Suppressor macrophage (primary cell): ENCODE measurements around the gene RABGAP1L.
A peak's percentile ranks its signal among the peaks of the same experiment; 100 is the strongest.
"Not testable (repeated sequence)": the region's sequence is repeated elsewhere in the genome, so short reads cannot be mapped to it uniquely, and the experiment has no call there.

ENCODE experiments used
- DNase-seq, 4 experiments: peaks; one replicate each; pipeline ENCODE4 v3.0.0-alpha.2; 2020 to 2022

Gene RABGAP1L

DNA sequence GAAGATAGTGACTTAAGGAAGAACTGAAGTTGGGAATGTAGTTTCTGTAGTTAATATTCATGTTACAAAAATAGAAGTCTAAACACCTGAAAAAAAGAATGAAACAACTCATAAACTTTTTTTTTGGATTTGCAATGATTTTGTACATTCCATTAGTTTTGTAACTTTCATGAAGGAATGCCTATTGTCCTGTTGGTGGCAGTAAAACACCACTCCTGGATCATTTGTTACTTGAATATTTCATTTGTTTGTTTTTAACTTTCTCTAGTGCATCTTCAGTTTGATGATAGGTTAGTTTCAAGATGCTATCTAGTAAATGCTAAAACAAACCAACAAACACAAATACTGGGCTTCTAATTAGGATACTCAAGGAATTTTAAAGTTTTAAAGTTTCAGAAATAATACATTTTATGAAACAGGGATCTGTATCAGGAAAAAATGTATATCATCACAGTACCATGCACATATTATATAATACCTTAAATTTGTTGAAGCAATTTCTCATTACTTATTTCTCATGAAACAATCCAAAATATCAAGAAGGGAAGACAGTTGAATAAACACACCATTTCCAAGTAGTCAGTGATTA is 610.7 kb downstream of the RABGAP1L start:
- peak; percentile 11 to 74 (median 62) for DNase-seq

DNA sequence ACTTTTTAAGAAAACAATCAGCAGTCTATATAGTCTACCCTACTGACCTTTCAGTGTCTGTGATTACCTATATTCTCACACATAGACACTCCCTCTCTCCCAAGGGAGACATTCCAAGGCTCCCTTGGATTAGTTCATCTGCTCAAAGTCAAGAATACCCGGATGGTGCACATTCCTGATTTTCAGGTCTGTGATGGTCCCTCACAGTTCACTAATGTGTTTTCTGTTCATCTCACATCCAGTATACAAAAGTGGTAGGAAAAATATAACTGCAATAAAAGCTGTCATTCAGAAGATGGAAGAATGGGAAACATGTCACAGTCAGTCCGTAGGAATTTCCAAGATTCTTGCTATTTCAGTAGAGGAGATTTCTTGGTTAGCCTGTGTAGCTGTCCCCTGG is 616.3 kb downstream of the RABGAP1L start:
- DNase-seq, result no peak

DNA sequence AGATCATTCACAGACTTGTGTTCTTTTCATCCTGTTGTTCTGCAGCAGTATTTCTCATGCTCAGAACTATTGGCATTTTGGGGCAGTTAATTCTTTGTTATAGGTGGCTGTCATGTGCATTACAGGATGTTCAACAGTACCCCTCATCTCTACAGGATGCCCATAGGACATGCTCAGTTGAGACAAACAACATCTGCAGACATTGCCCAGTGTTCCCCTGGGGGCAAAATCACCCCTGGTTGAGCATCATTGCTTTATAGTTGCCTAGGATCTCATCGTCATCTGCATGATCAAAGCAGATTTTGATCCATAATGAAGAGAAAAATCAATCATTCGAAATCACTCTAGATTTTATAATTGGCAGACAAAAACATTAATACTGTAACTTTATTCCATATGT is 617.9 kb downstream of the RABGAP1L start:
- DNase-seq, result no peak

DNA sequence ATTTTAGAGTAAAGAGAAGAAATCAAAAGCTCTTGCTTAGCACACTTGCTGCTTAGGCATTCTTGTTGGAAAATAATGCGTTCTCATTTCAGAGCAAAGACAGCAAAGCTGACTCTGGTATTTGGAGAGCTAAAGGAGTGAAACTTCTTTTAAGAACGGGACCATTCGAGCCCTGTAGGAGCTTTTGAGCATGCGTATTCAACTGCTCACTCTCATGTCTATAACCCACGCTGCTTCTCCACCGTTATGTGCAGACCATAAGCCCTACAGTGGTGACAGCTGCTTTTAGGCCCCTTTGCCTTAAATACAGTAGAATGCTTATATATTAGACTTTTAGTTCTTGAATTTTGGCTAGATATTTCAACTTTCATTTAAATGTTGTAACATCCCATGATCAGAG is 626.2 kb downstream of the RABGAP1L start:
- DNase-seq, result no peak

DNA sequence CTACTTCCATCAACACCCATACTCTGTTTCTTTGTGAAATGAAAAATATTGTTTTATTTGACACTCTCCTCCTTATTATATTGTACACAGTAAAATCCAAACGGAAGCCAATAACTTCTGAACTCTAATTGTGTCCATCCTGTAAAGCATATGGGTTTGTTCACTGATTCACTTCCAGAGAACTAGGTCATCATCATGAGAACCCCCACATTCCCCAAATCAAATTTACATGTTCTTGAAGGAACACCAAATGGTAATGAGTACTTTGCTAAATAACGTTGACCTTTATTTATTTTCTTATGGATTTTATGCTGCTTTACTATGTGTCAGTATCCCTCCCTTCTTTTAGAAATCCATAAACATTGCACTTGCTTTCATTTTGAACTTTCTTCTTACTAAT is 627.0 kb downstream of the RABGAP1L start:
- DNase-seq, result no peak

DNA sequence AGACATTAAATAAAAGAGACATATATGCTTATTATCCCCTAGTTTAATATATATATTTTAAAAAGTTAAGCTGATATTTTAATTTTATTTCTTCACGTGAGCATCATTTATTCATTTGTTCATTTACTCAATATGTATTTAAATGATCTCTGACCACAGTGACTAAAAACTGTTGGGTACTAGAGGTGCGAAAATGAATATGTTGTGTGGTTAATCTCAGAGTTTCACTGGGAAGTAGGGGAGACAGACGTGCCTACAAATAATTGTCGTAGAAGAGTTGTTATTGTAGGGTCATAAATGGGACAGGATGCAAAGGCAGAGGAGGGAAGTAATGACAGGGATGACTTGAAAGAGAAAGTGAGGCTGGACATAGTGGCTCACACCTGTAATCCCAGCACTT is 627.4 kb downstream of the RABGAP1L start:
- DNase-seq, result no peak

DNA sequence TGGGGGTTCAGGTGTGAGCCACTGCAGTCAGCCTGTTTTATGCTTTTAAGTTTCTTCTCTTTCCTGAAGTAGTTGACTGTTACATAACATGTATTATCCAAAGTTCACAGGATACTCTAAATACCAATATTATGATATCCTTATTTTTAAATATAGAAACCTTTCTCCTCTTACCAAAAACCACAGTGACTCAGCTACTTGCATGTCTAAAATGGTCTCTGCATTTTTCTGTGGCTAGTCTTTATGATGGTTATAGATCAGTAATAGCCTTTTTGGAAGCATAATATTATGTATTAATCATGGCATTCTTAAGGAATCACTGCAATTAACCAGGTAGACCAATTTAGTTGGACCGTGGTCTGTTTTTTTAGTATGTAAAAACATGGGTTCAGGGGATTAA is 629.7 kb downstream of the RABGAP1L start:
- DNase-seq, result peak in 2 of 4 experiments; percentile 25 to 28

DNA sequence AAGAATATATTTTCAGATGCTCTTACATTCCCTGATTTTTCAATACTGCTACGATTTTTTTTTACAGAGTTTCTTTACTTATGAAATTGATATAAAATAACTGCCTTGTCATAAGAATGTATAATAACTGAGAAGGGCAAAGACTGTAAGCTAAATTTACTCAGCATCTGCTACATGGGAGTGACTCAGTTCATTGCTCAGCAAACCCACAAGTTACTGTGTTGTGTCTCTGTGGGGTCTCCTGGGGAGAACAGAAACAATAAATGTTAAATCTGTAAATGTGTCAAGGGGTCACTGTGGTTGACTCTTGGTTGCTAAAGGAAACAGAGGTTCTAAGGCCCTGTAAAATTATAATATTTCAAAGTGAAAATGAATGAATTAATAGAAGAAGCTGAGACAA is 630.1 kb downstream of the RABGAP1L start:
- peak in 3 of 4 experiments; percentile 2 to 15 (median 7) for DNase-seq

DNA sequence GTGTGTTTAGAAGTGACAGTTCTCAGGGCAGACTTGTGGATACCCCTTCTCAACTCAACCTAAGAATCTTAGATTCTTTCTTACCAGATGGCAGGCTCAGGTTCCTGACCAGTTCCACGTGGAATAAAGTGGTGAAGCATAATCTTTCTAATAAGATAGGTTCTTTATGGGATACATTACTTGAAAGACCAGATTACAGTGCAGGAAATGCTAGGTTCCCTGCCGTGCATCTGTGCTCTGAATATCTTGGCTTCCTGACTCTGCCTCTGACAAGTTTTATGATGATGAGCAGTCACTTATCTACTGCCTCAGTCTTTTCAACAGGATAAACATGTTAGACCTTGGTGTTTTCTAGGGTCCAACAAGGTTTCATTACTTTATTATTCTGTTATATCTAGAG is 632.5 kb downstream of the RABGAP1L start:
- DNase-seq, result no peak

DNA sequence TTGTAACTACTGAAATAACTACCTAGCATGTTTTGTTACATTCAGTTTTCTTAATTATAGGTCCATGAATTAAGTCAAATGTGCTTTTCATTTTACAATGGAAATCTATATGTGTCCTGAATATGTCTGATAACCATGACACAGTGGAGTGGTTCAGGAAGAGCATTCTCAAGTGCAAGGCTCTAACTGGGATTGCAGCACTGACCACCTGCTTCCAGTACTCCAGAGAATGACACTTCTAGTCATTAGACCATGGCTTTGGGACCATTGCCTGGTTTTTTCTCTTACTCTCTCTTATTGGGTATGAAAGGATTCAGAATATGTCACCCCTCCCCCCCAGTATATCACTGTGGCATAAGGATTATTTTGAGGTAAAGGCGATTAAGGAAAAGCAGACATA is 635.5 kb downstream of the RABGAP1L start:
- no peak for DNase-seq

DNA sequence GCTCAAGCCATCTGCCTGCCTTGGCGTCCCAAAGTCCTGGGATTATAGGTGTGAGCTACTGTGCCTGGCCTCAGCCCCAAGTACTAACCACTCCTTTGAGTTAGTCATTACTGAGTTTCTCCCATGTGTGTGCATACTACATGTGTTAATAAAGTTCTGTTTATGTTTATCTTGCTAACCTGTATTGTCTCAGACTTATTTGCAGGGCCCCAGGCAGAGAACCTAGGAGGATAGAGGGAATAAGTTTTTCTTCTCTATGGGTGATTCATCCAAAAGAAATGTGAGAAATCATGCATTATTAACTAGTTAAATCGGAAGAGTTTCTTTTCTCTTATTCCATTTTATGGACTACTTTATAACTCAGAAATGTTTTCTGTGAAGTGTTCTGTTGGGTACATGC is 636.5 kb downstream of the RABGAP1L start:
- DNase-seq, result no peak

DNA sequence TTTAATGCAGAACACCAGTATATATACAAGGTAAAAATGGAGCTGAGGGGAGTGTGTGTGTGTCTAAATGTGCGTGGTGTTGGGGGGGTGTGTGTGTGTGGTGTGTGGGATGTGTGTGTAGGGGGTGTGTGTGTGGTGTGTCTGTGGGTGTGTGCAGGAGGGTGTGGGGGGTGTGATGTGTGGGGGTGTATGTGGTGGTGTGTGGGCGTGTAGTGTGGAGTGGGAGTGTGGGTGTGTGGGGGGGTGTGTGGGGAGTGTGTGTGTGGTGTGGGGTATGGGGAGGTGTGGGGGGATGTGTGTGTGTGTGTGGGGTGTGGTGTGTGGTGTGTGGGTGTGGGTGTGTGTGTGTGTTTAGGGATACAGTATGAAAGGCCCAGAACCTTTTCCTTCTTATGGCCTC is 638.1 kb downstream of the RABGAP1L start:
- no peak for DNase-seq

DNA sequence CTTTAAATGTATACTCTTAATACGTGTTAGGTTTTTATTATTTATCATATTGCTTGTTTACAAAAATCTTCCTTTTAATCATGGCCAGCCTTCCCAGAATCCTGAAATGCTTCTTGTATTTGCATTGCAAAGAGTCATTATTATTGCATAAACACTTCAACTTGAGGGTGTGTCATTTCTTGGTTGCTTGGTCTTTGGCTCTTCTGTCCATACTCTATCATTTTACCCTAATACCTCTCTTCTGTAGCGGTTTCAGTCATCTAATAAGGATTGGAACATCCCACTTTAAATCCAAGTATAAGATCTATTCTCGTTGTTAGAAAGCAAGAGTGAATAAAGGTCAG is 639.8 kb downstream of the RABGAP1L start:
- peak in 1 of 4 experiments; percentile 3 for DNase-seq

DNA sequence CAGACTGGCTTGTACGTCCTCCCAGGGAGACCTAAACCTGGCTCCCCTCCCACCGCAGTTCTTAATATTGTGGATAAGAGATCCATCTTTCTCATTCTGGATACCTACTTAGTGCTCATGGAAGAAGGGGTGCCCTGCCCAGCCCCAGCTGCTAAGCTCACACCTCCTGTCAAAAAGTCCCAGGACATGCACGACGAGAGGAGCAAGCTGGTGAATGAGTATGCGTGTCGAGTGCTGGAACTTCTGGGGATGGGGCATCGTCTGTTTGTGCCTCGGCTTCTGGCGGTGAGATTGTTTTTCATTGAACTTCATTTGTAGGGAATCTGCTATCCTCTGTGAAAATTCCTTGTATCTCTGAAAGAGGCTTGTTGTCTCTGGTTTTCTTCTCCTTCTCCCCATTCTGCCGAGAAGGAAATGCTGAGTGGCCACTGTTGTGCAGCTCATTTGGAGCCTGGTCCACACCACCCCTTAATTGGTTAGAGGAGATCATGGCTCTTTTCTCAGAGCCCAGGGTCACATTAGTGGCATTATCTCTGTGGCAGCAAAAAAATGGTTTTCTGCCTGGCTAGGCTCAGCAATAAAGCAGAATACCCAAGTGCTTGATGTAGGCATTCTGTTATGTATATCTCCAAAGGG is 641.0 kb downstream of the RABGAP1L start:
- no peak for DNase-seq

DNA sequence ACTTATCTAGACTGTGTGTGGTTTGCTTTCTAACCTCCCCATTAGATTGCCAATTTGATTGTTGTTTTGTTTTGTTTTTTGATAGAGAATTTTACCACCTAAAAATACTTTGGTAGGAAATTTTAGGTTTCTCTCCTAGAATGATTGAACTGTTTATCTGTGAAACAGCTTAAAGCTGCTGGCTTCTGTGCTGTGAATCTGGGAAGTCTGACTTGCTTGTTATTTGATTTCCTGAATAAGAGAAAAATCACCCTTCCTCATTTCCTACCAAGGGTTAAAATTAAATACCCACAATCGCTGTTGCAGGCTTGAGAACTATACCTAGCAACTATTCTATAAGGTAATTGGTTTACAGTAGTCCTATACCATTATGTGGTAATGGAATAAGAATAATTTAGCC is 641.6 kb downstream of the RABGAP1L start:
- DNase-seq, result no peak

DNA sequence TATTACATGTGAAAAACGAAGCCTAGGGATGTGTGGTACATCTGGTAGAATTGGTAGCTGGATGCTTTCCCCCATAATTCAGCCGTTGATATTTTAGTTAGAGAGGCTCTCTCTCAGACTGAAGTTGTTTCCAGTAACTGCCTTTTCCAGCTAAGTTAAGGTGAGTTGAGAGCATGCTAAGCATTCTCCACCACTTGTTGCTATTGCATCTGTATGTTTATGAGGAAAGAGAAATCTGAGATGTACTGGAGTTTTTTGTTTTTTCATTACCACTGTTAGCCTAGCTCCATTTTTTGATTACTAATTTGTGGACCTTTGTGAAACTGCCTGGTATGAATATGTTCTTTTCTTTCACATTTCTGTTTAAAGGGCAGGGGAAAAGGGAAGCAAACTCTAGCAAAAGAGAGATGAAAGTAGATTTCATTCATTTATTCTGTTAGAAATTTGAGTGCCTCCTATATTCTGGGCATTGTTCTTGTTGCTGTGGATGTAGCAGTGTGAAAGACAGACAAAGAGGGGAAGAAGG is 650.5 kb downstream of the RABGAP1L start:
- no peak for DNase-seq

DNA sequence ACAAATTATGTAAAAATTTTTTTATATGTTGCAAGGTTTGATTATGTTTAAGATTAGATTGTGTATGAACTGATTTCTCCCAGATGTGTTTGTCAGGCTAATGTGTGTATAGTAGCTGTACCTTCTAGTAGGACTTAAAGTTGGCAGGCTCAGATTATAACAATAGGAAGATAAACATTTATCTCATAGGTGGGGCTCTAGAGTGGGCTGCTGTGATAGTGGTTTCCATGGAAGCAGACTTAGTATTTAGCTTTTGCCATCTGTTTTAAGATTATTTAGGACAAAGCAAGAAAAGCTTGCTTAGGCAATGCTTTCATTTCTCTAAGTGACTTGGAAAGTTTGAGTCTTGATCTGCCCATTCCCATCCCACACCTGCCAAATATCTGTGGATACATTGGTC is 652.7 kb downstream of the RABGAP1L start:
- no peak for DNase-seq

DNA sequence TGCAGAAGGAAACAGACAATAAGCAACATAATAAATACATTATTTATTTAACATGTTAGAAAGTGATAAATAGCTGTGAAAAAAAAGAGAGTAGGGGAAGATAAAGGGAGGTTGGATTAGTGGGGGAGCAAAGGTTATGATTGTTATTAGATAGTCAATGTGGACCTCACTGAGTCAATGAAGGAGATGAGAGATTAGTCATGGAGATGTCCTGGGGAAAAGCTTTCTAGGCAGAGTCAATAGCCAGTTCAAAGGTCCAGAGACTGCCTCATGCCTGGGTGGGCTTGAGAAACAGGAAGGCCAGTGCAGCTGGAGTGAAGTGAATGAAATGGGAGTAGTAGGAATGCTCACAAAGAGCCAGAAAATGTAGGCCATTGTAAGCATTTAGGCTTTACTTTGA is 653.3 kb downstream of the RABGAP1L start:
- DNase-seq, result no peak

DNA sequence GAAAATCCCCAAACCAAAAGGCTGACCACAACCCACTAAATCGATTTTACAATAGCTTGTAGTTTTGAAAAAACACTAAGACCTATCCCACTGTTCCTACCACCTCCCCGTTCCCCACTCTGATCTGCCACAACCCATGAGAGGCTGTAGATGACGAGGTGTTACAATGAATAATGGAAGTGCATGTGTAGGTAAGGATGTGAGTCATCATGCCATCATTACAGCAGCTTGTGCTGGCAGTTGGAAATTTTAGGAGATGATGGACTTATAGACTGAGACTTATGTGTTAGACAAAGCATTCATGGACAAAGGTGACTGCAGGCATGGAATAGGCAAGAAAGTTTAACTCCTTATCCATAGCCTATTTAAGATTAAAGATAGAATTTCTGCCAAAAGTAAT is 655.7 kb downstream of the RABGAP1L start:
- no peak for DNase-seq

DNA sequence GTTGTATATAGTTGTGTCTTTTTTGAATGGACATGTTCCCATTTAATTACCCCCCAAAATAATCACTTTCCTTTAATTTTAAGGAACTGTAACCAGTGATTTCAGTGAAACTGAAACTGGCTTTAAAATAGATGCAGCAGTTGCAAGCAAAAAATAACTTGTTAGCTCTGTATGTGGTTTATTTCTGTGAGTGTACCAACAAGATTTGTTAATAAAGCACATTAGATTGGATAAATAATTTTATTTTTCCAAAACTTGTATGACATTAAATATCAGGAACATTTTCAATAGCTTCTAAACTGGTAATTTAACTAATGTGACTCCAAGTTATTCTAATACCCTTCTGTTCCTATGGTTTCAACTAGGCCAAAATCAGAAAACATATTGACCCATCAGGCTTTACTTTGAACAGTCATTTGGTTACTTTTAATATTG is 656.2 kb downstream of the RABGAP1L start:
- DNase-seq, result peak in 3 of 4 experiments; percentile 2 to 41 (median 19)

DNA sequence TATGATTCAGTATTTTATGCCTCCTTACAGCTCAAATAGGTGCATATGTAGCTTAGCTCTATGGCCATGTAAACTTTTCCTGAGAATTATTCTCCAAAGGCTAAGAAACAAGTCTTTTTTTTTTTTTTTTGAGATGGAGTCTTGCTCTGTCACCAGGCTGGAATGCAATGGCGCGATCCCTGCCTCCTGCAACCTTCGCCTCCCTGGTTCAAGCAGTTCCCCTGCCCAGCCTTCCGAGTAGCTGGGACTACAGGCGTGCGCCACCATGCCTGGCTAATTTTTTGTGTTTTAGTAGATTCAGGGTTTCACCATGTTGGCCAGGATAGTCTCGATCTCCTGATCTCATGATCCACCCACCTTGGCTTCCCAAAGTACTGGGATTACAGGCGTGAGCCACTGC is 657.3 kb downstream of the RABGAP1L start:
- DNase-seq, result not testable (repeated sequence)

DNA sequence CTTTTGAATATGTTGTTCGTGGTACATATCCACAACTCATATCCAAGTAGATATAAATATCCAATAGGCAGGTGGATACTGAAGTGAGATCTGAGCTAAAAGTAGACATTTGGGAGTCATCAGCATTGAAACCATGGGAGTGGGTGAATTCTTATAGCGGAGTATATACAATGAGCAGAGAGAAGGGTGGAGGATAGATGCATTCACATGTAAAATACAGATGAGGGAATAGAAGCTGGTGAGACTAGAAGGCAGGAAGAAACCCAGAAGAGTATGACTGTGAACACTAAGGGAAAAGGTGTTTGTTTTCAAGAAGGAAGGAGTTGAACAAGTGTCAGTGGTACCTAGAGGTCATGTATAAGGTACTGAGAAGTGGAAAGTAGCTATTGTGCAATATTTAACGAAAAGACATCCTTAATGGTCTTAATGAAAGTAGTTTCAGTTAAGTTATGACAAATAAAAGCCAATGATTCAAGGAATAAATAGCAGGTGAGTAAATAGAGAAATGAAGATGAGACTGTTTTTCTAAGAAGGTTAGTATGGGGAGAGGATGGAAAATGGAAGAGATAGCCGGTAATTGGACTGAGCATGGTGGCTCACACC is 658.8 kb downstream of the RABGAP1L start:
- no peak for DNase-seq

DNA sequence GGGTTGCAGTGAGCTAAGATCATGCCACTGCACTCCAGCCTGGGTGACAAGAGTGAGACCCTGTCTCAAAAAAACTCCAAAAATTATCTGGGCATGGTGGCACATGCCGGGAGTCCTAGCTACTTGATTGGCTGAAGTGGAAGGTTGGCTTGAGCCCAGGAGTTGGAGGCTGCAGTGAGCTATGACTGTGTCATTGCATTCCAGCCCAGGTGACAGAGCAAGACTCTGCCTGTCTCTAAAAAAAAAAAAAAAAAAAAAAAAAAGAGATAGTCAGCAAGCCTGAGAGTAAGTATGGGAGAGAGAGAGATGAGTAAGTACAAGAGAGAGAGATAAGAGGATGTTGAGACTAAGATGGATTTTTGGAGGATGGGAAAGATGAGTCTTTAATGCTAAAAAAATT is 659.6 kb downstream of the RABGAP1L start:
- no peak for DNase-seq

DNA sequence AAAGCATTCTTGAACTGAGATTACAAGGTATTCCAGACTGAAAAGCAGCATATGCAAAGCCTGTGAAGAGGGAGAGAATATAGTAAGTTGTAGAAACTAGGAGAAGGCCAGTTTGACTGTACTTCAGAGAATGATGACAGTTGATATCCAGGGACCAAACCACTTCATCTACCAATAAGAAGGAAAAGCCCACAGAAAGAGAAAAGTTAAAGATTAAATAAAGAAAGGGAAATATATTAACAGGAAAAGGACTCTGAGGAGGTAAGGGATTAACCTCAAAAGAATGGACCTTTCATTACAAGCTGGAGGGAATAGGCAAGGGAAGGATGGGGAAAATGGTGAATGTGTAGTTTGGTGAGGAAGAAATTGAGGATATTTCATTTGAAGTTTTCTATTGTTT is 660.3 kb downstream of the RABGAP1L start:
- no peak for DNase-seq
